ENCODE measurements around the gene GPSM3. TPM values are rescaled to one million over a fixed set of nuclear protein-coding genes. Genes with fewer than 3 reads are reported as not detected.

The GPSM3 gene
- total RNA-seq, 2 experiments from 2014 or later = 251 to 260 TPM

DNA sequence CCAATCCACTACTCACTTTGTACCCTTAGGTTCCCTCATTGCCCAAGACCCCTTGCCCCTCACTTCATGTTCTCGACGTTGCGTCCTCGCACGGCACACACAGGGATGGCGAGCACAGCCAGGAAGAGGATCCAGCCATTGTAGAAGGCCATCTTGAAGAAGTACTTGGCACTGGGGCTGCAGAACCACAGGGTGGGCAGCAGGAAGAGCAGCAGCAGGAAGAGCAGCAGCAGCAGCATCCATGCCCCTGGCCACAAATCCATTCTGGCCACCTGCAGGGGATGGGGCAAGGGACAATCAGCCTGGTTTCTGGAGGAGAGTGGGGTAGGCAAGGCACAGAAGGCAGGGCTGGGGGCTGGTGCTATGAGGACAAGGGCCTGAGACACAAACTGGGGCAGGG lies 21.2 kb downstream of the GPSM3 start:
- Mint-ChIP-seq H3K9me3 (no peaks in the 10 kb centered on the region), H3K4me1 (peaks cover 25% of the 10 kb centered on the region), H3K36me3 (peaks cover 17% of the 10 kb centered on the region), H3K27me3 (no peaks in the 10 kb centered on the region), H3K4me3 (no peak overlapping the region), H3K27ac (no peak overlapping the region)
- ATAC-seq (ENCODE audit: low read depth) (no peak), DNase-seq (no peak)
- POLR2A ChIA-PET = interaction anchor here (1.4 kb wide), 1 partner anchor 24 kb away, joined by 4 read pairs; no protein-coding TSS in a partner anchor

DNA sequence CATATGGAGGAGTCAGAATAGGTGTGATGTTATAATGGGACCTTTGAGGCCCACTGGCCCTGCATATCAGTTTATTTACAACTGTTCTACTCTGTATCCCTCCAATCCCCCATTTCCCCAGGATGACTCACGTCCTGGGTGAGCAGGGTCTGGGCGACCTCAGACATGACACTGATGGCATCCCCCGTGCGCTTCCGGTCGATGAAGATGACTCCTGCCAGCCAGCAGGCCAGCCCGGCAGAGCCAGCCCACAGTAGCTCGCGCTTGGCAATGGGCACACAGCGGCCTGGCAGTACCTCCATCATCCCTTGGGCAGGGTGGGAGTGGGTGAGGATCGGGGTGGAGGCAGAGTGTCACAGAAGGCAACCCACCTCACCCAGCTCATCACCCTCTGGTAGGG lies 22.1 kb downstream of the GPSM3 start:
- Mint-ChIP-seq H3K4me1 (peaks cover 21% of the 10 kb centered on the region), H3K36me3 (peaks cover 20% of the 10 kb centered on the region), H3K27ac (no peak overlapping the region), H3K4me3 (no peak overlapping the region), H3K27me3 (no peaks in the 10 kb centered on the region), H3K9me3 (no peaks in the 10 kb centered on the region)
- POLR2A ChIA-PET = interaction anchor here (1.4 to 1.8 kb wide), 2 partner anchors 20 to 25 kb away, joined by 4 read pairs; partner anchors contain the start of gene PBX2
- DNase-seq = no peak
- ATAC-seq (ENCODE audit: low read depth) = no peak

DNA sequence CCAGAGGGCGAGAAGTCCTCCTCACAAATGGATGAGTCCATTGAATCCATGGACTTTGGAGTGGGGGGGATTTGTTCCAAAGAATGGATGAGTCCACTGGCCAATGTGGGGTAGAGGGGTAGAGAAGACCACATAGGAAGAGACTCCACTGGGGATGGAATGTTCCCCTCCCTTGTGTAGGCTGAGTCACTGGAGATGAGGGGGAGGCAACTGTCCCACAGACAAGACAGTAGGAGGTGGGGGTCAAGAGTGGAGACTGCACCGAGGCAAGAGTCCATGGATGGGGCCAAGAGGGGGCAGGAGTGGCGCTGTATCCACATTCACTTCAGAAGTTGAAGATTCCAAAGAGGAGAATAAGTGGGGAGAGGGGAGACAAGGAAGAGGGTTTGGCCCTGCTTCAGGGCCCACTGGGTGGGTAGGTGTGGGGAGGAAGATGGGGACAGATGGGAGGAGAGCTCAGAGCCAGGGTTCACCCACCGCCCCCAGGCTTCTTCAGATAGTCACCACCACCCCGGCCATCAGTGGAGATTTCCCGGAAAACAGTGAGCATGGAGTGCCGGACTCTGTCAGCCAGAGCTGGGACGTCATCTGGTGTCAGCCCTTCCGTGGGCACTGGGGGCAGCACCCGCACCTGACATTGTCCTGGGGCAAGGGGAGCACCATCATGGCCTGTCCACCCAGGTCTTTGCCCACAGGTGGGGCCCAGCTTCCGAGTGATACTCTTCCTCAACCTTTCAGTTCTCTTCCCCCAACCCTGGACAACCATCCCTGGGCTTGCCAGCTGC lies 23.4 kb downstream of the GPSM3 start:
- no peak for ATAC-seq (ENCODE audit: low read depth)
- Mint-ChIP-seq H3K4me1 (peaks cover 15% of the 10 kb centered on the region), H3K9me3 (no peaks in the 10 kb centered on the region), H3K4me3 (no peak overlapping the region), H3K36me3 (peaks cover 19% of the 10 kb centered on the region), H3K27me3 (no peaks in the 10 kb centered on the region), H3K27ac (no peak overlapping the region)
- POLR2A ChIA-PET = interaction anchor here (0.8 to 1.8 kb wide), 2 partner anchors 21 to 23 kb away, joined by 3 to 4 read pairs; partner anchors contain the start of genes GPSM3 and PBX2
- DNase-seq = no peak

DNA sequence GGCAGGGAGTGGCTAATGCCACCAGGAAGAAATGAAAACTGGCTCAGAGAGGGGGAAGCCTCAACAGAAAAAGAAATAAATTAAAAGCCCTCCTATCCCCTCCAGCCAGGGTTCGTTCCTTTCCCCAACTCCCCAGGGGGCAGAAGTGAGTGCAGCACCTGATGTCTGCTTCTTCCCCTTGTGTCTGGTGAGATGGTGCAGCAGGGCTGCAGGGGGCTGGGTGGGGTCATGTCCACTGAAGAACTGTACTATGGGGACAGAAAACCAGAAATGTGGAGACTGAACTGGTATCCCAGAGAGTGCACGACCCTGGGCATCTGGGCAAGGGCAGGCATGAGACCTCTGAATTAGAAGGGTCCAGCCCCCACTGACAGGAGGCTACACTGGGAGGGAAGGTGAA lies 24.1 kb downstream of the GPSM3 start:
- ATAC-seq (ENCODE audit: low read depth) (no peak), DNase-seq (no peak)
- Mint-ChIP-seq H3K4me1 (peaks cover 8% of the 10 kb centered on the region), H3K27me3 (no peaks in the 10 kb centered on the region), H3K9me3 (no peaks in the 10 kb centered on the region), H3K4me3 (no peak overlapping the region), H3K27ac (no peak overlapping the region), H3K36me3 (peaks cover 19% of the 10 kb centered on the region)
- POLR2A ChIA-PET = no interaction called here

DNA sequence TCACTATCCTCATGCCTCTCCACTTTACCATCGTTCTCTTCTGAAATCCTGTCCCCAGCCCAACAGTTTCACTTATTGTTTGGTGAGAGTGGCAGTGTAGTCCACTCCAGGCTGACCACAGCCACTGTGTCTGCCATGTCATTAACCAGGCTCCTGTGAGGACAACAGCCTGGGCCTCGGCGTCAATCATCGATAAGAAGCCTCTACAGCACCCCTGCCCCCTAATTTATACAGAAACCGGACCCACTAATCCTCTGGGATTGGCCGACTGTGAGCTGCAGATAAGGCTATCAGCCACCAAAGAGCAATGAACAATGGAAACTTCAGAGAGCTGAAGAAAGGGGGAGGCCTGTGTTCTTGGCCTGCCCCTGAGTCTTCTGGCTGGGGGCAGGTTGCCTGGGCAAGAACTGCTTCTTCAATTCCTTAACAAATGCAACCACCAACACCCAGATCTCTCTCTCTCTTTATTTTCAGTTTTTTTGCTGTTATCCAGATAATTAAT lies 24.6 kb downstream of the GPSM3 start:
- H3K27ac Mint-ChIP-seq = no peak overlapping the region
- no peak for ATAC-seq (ENCODE audit: low read depth)

DNA sequence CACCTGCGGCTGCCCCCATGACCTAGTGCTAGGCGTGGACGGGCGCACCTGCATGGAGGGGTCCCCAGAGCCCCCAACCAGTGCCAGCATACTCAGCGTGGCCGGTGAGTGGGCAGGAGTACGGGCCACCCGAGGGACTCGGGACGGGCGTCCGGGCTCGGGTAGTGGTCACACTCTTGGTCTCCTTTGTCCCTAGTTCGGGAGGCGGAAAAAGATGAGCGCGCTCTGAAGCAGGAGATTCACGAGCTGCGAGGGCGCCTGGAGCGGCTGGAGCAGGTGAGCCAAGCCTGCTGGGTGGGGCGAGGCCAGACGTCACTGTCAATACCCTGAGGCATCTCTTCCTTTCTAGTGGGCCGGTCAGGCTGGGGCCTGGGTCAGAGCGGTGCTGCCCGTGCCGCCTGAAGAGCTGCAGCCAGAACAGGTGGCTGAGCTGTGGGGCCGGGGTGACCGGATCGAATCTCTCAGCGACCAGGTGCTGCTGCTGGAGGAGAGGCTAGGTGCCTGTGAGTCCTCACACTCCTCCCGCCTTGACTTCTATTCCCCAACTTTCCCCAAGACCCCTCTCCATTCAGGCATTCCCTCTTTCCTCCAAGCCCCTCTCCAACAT lies 25.2 kb downstream of the GPSM3 start:
- Mint-ChIP-seq H3K9me3 (no peaks in the 10 kb centered on the region), H3K4me3 (no peak overlapping the region), H3K27ac (no peak overlapping the region), H3K4me1 (no peaks in the 10 kb centered on the region), H3K36me3 (peaks cover 21% of the 10 kb centered on the region), H3K27me3 (no peaks in the 10 kb centered on the region)
- POLR2A ChIA-PET = no interaction called here
- no peak for ATAC-seq (ENCODE audit: low read depth)
- no peak for DNase-seq

More for the DNA sequence above, 24.6 kb downstream of the GPSM3 start:
- no peak overlapping the region for H3K4me3 Mint-ChIP-seq
- peaks cover 19% of the 10 kb centered on the region for H3K36me3 Mint-ChIP-seq
- no peaks in the 10 kb centered on the region for H3K27me3 Mint-ChIP-seq
- no peak for DNase-seq
- peaks cover 3% of the 10 kb centered on the region for H3K4me1 Mint-ChIP-seq
- POLR2A ChIA-PET = no interaction called here
- no peaks in the 10 kb centered on the region for H3K9me3 Mint-ChIP-seq

DNA sequence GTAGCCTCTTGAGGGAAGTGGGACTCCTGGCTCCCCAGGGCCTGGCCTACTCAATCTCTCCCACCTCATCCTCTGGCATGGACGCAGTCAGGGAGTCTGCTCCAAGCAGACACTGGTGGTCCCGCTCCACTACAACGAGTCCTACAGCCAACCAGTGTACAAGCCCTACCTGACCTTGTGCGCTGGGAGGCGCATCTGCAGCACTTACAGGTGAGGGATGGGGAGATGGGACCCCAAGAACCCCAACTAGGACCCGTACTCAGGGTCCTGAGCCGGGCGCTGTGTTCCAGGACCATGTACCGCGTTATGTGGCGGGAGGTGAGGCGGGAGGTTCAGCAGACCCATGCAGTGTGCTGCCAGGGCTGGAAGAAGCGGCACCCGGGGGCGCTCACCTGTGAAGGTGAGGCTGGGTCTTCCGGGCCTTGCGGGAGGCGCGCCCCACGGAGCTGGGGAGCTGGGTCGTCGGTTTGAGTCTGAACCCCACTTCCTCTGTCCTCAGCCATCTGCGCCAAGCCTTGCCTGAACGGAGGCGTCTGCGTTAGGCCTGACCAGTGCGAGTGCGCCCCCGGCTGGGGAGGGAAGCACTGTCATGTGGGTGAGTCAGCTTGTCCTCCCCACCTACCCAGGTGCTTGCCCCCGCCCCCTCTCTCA lies 25.9 kb downstream of the GPSM3 start:
- DNase-seq (no peak), ATAC-seq (ENCODE audit: low read depth) (peak; percentile 11)
- Mint-ChIP-seq H3K36me3 (peaks cover 24% of the 10 kb centered on the region), H3K27me3 (no peaks in the 10 kb centered on the region), H3K4me3 (no peak overlapping the region), H3K27ac (peak overlapping the region; percentile 16), H3K4me1 (no peaks in the 10 kb centered on the region), H3K9me3 (no peaks in the 10 kb centered on the region)
- POLR2A ChIA-PET = no interaction called here

DNA sequence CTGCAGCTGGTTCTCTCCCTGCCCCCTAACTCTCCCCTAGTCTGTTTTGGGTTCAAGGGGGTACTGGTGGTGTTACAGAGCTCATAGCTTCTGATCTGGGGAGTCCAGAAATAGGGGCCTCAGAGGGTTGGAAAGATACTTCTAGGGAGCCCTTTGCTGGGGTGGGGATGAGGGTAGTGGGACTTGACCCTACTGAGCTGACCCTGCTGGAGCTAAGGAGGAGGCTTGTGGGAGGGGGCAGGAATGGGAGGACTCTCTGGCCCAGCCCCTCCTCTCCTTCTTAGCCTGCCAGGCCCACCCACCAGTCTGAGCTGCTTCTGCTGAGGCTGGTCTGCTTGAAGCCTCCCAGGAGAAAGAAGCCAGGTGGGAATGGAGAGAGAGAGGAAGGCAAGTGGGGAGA lies 28.1 kb downstream of the GPSM3 start, which contains the start of gene EGFL8:
EGFL8 (plus strand) TSS at position 301 of the 400 bp plus-strand sequence. CDS start 1,571 bp downstream, outside the sequence.
- Mint-ChIP-seq H3K4me1 (no peaks in the 10 kb centered on the region), H3K4me3 (no peak within 1 kb of the TSS), H3K9me3 (no peaks in the 10 kb centered on the region), H3K36me3 (peaks cover 17% of the 10 kb centered on the region), H3K27ac (peak within 1 kb of the TSS; percentile 49), H3K27me3 (no peaks in the 10 kb centered on the region)
- no peak for ATAC-seq (ENCODE audit: low read depth)
- POLR2A ChIA-PET = no interaction called here
- no peak for DNase-seq

DNA sequence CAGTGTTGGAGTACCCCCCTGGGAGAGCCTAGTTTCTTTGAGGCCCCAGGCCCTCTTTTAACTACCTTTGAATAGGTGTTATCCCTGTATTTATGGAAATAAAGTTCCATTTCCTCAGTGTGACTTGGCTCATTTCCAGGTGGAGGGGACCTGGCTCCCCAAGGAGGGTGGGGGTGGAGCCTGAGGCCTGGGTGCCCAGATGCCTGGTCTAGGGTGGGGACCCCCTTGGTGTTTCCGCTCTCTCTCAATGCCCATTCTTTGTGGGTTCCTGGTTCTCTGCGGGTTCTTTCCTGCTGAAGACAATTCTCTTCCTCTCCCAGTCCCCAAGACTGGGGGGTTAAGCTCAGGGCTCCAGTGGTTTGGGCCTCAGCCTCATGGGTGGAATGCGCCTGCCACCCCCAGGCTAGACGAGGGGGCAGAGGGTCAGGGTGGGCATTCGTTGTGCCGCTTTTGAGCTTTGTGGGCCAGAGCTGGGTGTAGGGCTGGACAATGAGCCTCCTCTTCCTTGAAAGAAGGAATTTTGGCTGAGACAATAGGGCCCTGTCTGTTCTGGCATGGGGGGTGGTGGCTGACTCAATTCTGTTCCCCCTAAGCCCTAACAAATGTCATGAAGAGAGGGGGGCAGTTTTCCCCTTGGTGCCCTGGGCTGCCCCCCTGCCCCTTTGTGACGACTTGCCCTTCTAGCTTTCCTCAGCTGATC lies 28.7 kb downstream of the GPSM3 start:
- POLR2A ChIA-PET = interaction anchor here (0.6 kb wide), 1 partner anchor 40 kb away, joined by 3 read pairs; no protein-coding TSS in a partner anchor
- DNase-seq = no peak
- Mint-ChIP-seq H3K27me3 (no peaks in the 10 kb centered on the region), H3K4me1 (no peaks in the 10 kb centered on the region), H3K36me3 (peaks cover 14% of the 10 kb centered on the region), H3K27ac (no peak overlapping the region), H3K9me3 (no peaks in the 10 kb centered on the region), H3K4me3 (no peak overlapping the region)
- ATAC-seq (ENCODE audit: low read depth) = no peak

DNA sequence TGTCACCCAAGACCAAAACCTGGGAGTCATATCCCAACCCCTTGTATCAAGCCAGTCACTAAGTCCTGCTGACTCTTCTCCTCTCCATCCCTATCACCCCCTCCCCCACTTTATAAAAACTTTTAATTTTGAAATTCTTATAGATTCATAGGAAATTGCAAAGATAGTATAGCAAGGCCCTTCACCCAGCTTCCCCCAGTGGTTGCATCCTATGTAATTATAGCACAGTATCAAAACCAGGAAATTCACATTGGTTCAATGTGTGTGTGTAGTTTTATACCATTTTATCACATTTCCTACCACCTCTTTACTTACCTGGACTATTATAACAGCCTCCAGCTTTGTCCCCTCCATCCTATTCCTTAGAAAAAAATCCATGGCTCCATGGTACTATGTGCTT lies 34.4 kb downstream of the GPSM3 start:
- H3K4me1 Mint-ChIP-seq = peaks cover 13% of the 10 kb centered on the region
- no peaks in the 10 kb centered on the region for H3K9me3 Mint-ChIP-seq
- no peak for ATAC-seq (ENCODE audit: low read depth)
- POLR2A ChIA-PET = no interaction called here
- no peak for DNase-seq
- H3K36me3 Mint-ChIP-seq = peaks cover 20% of the 10 kb centered on the region
- H3K27me3 Mint-ChIP-seq = no peaks in the 10 kb centered on the region
- no peak overlapping the region for H3K27ac Mint-ChIP-seq
- no peak overlapping the region for H3K4me3 Mint-ChIP-seq

DNA sequence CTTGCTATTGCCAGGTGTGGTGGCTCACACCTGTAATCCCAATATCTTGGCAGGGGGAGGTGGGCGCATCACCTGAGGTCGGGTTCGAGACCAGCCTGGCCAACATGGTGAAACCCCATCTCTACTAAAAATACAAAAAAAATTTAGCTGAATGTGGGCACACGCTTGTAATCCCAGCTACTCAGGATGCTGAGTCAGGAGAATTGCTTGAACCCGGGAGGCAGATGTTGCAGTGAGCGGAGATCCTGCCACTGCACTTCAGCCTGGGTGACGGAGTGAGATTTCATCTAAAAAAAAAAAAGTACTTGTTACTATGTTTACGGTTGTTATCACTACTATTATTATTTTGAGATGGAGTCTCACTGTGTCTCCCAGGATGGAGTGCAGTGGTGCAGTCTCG lies 35.6 kb downstream of the GPSM3 start:
- Mint-ChIP-seq H3K27ac (no peak overlapping the region), H3K4me3 (no peak overlapping the region), H3K36me3 (peaks cover 15% of the 10 kb centered on the region), H3K4me1 (peaks cover 20% of the 10 kb centered on the region), H3K9me3 (no peaks in the 10 kb centered on the region), H3K27me3 (no peaks in the 10 kb centered on the region)
- ATAC-seq (ENCODE audit: low read depth) (no peak), DNase-seq (no peak)
- POLR2A ChIA-PET = no interaction called here

DNA sequence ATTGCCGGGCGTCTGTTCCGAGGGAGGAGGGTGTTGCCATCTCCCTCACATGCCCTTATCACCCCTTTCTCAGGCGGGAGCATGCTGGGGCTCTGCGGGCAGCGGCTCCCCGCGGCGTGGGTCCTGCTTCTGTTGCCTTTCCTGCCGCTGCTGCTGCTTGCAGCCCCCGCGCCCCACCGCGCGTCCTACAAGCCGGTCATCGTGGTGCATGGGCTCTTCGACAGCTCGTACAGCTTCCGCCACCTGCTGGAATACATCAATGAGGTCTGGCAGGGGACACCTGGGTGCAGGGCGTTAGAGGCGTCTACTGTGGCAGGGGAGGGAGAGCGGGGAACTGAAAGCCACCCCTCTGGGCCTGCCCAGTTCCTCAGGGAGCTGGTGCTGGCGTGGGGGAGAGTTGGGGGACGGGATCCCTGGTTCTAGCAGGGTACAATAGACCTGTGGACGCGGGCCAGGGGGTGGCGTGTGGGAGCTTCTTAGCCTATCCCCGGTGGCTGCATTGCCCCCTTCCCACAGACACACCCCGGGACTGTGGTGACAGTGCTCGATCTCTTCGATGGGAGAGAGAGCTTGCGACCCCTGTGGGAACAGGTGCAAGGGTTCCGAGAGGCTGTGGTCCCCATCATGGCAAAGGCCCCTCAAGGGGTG lies 37.8 kb downstream of the GPSM3 start:
- Mint-ChIP-seq H3K4me1 (peaks cover 31% of the 10 kb centered on the region), H3K4me3 (peak overlapping the region; percentile 98), H3K27ac (peak overlapping the region; percentile 94), H3K36me3 (peaks cover 15% of the 10 kb centered on the region), H3K27me3 (peaks cover 11% of the 10 kb centered on the region), H3K9me3 (no peaks in the 10 kb centered on the region)
- ATAC-seq (ENCODE audit: low read depth) (peak; percentile 80), DNase-seq (peak; percentile 75)
- POLR2A ChIA-PET = interaction anchor here (0.9 to 1.3 kb wide), 7 partner anchors 23 to 67 kb away, joined by 3 to 9 read pairs (median 4); partner anchors contain the start of genes FKBPL, GPSM3, PBX2 and RNF5

All from activated naive CD8-positive, alpha-beta T cell treated with anti-CD3 and anti-CD28 coated beads, Interleukin-2, amount 10 ng/mL, durations not matched to agents 7 days and 5 days (primary cell).